Measurements from ENCODE around the gene CHST1. TPM values are rescaled to one million over a fixed set of nuclear protein-coding genes. Genes with fewer than 3 reads are reported as not detected.

Gene CHST1
- total and polyA plus RNA-seq, 2 experiments from 2014 or later = 0.84 to 2.7 TPM

DNA sequence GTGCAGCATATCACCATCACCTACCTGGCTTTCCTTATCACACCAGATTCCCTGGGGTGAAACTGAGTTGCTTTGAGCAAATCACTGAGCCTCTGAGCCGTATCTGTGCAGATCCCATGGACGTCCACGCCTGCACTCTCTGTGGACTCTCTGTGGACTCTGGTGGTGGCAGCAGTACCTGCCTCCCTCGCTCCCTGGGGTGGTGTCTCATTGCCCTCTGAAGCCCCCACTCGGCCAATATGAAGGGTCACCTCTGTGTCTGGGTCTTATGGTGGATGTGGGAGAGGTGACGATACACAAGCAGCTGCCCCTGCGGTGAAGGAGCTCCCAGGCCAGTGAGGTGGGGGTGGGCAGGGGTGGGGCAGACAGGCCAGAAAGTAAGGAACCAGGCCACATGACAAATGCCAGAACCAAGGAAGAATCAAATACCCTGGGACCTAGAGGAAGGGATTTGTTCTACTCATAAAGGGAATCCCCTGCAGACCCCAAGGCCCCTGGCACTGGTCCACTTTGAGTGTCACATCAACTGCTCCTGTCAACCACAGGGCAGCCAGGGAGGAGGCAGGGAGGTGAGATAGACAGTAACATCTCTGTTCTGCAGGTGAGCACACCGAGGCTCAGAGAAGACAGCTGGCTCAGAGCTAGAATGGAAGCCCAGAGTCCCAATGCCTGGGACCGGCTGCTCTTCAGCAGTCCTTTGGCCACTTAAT lies 9.2 kb upstream of the CHST1 start:
- no peak overlapping the region for H3K4me2 ChIP-seq
- no peaks in the 10 kb centered on the region for H3K79me2 ChIP-seq (replicated peaks; ENCODE audit: insufficient read depth)
- Mint-ChIP-seq H3K4me3 (no peak overlapping the region), H3K27ac (no peak overlapping the region), H3K27me3 (ENCODE audit: insufficient read depth, low read depth, poor library complexity) (peaks cover 4% of the 10 kb centered on the region), H3K9me3 (no peaks in the 10 kb centered on the region), H3K36me3 (ENCODE audit: low read depth) (no peaks in the 10 kb centered on the region), H3K4me1 (peaks cover 2% of the 10 kb centered on the region; the same call in 2 of the 3 replicates)
- no peaks in the 10 kb centered on the region for H3K36me3 ChIP-seq (ENCODE audit: insufficient read depth)
- DNase-seq (ENCODE audit: low spot score) (no peak), ATAC-seq (no peak)
- H3K9me2 ChIP-seq (ENCODE audit: insufficient read depth) = no peaks in the 10 kb centered on the region
- no peak overlapping the region for H3K27ac ChIP-seq (ENCODE audit: low read depth)
- no peaks in the 10 kb centered on the region for H3F3A ChIP-seq (replicated peaks; ENCODE audit: low read depth)
- no peak for TF ChIP-seq NANOG (IDR thresholded peaks at IDR 0.05; ENCODE audit: borderline replicate concordance)
- TF ChIP-seq, protein P1, sequence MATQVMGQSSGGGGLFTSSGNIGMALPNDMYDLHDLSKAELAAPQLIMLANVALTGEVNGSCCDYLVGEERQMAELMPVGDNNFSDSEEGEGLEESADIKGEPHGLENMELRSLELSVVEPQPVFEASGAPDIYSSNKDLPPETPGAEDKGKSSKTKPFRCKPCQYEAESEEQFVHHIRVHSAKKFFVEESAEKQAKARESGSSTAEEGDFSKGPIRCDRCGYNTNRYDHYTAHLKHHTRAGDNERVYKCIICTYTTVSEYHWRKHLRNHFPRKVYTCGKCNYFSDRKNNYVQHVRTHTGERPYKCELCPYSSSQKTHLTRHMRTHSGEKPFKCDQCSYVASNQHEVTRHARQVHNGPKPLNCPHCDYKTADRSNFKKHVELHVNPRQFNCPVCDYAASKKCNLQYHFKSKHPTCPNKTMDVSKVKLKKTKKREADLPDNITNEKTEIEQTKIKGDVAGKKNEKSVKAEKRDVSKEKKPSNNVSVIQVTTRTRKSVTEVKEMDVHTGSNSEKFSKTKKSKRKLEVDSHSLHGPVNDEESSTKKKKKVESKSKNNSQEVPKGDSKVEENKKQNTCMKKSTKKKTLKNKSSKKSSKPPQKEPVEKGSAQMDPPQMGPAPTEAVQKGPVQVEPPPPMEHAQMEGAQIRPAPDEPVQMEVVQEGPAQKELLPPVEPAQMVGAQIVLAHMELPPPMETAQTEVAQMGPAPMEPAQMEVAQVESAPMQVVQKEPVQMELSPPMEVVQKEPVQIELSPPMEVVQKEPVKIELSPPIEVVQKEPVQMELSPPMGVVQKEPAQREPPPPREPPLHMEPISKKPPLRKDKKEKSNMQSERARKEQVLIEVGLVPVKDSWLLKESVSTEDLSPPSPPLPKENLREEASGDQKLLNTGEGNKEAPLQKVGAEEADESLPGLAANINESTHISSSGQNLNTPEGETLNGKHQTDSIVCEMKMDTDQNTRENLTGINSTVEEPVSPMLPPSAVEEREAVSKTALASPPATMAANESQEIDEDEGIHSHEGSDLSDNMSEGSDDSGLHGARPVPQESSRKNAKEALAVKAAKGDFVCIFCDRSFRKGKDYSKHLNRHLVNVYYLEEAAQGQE (IDR thresholded peaks at IDR 0.05; ENCODE audit: unreplicated experiment) = no peak
- TF ChIP-seq STAT1 (IDR thresholded peaks at IDR 0.05; ENCODE audit: unreplicated experiment) = no peak
- no peak overlapping the region for H2AFZ ChIP-seq
- H3K4me1 ChIP-seq (ENCODE audit: insufficient read depth) = no peaks in the 10 kb centered on the region
- H3K27me3 ChIP-seq (ENCODE audit: insufficient read depth) = no peaks in the 10 kb centered on the region
- no peak overlapping the region for H3K4me3 ChIP-seq
- no peaks in the 10 kb centered on the region for H4K20me1 ChIP-seq (replicated peaks; ENCODE audit: insufficient read depth)

DNA sequence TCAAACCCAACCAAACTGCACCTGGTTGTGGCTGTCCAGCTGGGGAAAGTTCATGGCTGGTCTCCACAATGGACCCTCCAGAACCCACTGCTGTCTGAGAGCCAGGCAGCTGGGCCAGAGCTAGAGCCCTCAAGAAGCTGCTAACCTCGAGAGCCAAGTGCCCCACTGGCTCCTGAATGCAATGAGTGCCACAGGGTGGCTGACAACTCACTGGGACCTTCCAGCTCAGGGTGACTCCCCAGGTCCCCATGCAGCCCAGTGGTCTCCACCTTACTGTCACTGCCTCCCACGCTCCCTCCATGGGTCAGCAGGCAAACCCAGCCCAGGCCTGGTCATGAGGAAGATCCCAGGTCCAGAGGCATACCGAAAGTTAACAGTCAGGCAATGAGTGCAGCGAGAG lies 8.0 kb upstream of the CHST1 start:
- H3F3A ChIP-seq (replicated peaks; ENCODE audit: low read depth) = no peaks in the 10 kb centered on the region
- no peak overlapping the region for H3K27ac Mint-ChIP-seq
- H3K9me3 Mint-ChIP-seq = no peaks in the 10 kb centered on the region
- H3K4me1 Mint-ChIP-seq = peaks cover 2% of the 10 kb centered on the region; the same call in 2 of the 3 replicates
- no peak overlapping the region for H2AFZ ChIP-seq
- peaks cover 9% of the 10 kb centered on the region for H3K27me3 Mint-ChIP-seq (ENCODE audit: insufficient read depth, low read depth, poor library complexity)
- H3K27ac ChIP-seq (ENCODE audit: low read depth) = no peak overlapping the region
- H3K4me1 ChIP-seq (ENCODE audit: insufficient read depth) = no peaks in the 10 kb centered on the region
- H3K36me3 Mint-ChIP-seq (ENCODE audit: low read depth) = no peaks in the 10 kb centered on the region
- no peak for ATAC-seq
- DNase-seq (ENCODE audit: low spot score) = no peak
- no peaks in the 10 kb centered on the region for H3K27me3 ChIP-seq (ENCODE audit: insufficient read depth)
- H3K4me3 Mint-ChIP-seq = no peak overlapping the region
- H3K9me2 ChIP-seq (ENCODE audit: insufficient read depth) = no peaks in the 10 kb centered on the region
- H4K20me1 ChIP-seq (replicated peaks; ENCODE audit: insufficient read depth) = no peaks in the 10 kb centered on the region
- H3K79me2 ChIP-seq (replicated peaks; ENCODE audit: insufficient read depth) = no peaks in the 10 kb centered on the region
- no peaks in the 10 kb centered on the region for H3K36me3 ChIP-seq (ENCODE audit: insufficient read depth)
- no peak overlapping the region for H3K4me2 ChIP-seq
- no peak overlapping the region for H3K4me3 ChIP-seq
- no peak for TF ChIP-seq EZH2phosphoT487 (IDR thresholded peaks at IDR 0.05; ENCODE audit: unreplicated experiment)
- TF ChIP-seq, protein P2, sequence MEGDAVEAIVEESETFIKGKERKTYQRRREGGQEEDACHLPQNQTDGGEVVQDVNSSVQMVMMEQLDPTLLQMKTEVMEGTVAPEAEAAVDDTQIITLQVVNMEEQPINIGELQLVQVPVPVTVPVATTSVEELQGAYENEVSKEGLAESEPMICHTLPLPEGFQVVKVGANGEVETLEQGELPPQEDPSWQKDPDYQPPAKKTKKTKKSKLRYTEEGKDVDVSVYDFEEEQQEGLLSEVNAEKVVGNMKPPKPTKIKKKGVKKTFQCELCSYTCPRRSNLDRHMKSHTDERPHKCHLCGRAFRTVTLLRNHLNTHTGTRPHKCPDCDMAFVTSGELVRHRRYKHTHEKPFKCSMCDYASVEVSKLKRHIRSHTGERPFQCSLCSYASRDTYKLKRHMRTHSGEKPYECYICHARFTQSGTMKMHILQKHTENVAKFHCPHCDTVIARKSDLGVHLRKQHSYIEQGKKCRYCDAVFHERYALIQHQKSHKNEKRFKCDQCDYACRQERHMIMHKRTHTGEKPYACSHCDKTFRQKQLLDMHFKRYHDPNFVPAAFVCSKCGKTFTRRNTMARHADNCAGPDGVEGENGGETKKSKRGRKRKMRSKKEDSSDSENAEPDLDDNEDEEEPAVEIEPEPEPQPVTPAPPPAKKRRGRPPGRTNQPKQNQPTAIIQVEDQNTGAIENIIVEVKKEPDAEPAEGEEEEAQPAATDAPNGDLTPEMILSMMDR (conservative IDR thresholded peaks at IDR 0.05; ENCODE audit: low read depth in 2 of 2) = no peak
- TF ChIP-seq, protein P1 (IDR thresholded peaks at IDR 0.05; ENCODE audit: unreplicated experiment) = no peak
- no peak for TF ChIP-seq EZH2 (IDR thresholded peaks at IDR 0.05; ENCODE audit: low read depth, unreplicated experiment)
- no peak for TF ChIP-seq ZNF114 (CRISPR knock-in tag; IDR thresholded peaks at IDR 0.05)
- TF ChIP-seq NANOG (IDR thresholded peaks at IDR 0.05; ENCODE audit: borderline replicate concordance) = no peak
- TF ChIP-seq POLR2AphosphoS5 (IDR thresholded peaks at IDR 0.05; ENCODE audit: low read depth) = no peak
- TF ChIP-seq, protein P3, sequence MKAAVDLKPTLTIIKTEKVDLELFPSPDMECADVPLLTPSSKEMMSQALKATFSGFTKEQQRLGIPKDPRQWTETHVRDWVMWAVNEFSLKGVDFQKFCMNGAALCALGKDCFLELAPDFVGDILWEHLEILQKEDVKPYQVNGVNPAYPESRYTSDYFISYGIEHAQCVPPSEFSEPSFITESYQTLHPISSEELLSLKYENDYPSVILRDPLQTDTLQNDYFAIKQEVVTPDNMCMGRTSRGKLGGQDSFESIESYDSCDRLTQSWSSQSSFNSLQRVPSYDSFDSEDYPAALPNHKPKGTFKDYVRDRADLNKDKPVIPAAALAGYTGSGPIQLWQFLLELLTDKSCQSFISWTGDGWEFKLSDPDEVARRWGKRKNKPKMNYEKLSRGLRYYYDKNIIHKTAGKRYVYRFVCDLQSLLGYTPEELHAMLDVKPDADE (IDR thresholded peaks at IDR 0.05) = no peak

All from GM23338 (cell line).